HepG2 (cell line): Measurements from ENCODE around the gene GRIA3. TPM values are rescaled to one million over a fixed set of nuclear protein-coding genes. Genes with fewer than 3 reads are reported as not detected.

Experiments
- ATAC-seq: fragments of 200-7000 bp; cut with Tn5 transposase; 3 replicates; pipeline ENCODE4 v1.9.1; 2020; ENCODE audit warnings: mild to moderate bottlenecking, moderate library complexity
- BruUV-seq: library from RNA; stranded (reverse); fragments of 400-500 nt; replicated peaks from 2 replicates; lab custom pipeline; 2021; lab: Mats Ljungman, UMichigan
- CTCF ChIA-PET: fragments of 300-600 bp; formaldehyde crosslinking; extraction: SDS; loops from one replicate; lab custom pipeline; 2021; ENCODE audit warnings: low total read pairs, inconsistent platforms, low intra/inter-chr PET ratio; lab: Yijun Ruan, JAX
- POLR2A ChIA-PET: fragments of 350-600 bp; sonication (Branson Sonifier 250); formaldehyde crosslinking; loops from one replicate; lab custom pipeline; 2020; ENCODE audit warnings: antibody characterized with exemption, inconsistent platforms; lab: Yijun Ruan, JAX
- DNase-seq: peaks from one replicate; pipeline ENCODE4 v3.0.0-alpha.2; 2015; ENCODE audit warnings: low spot score
- FAIRE-seq: peaks from 3 replicates; lab custom pipeline; 2011; peaks lifted over from hg19 to GRCh38; lab: Jason Lieb, UNC
- H2AFZ ChIP-seq: one replicate; pipeline ENCODE4 v1.6.1; 2011; ENCODE audit warnings: low read length, inconsistent platforms
- H3K27ac ChIP-seq: fragments of 300-600 bp; 3 replicates; pipeline ENCODE4 v1.8.0; 2011; ENCODE audit warnings: mixed run types, mild to moderate bottlenecking, mixed read lengths, low read length, inconsistent platforms; ENCODE audit not compliant: insufficient read depth; ENCODE audit errors: extremely low read length
- H3K27me3 ChIP-seq, 2 experiments: fragments of 200-600 bp in 1 of 2; 2 replicates in 1 of 2; 3 replicates in 1 of 2; pipeline versions ENCODE4 v1.6.0 to v1.8.0; 2011; ENCODE audit warnings: low read length in 2 of 2, mild to moderate bottlenecking in 2 of 2, moderate library complexity in 2 of 2, inconsistent platforms in 1 of 2; ENCODE audit not compliant: insufficient read depth in 2 of 2, control insufficient read depth in 1 of 2
- H3K36me3 ChIP-seq, 2 experiments: fragments of 200-600 bp in 1 of 2; replicated peaks in 1 of 2; 2 replicates in 1 of 2; 3 replicates in 1 of 2; pipeline versions ENCODE4 v1.5.1 to v1.8.0; 2011; ENCODE audit warnings: low read length in 2 of 2, inconsistent platforms in 1 of 2; ENCODE audit not compliant: insufficient read depth in 2 of 2, control insufficient read depth in 1 of 2
- H3K4me1 ChIP-seq: 2 replicates; pipeline ENCODE4 v1.5.1; 2012; ENCODE audit warnings: low read length, inconsistent platforms; ENCODE audit not compliant: insufficient read depth
- H3K4me2 ChIP-seq: 2 replicates; pipeline ENCODE4 v1.6.0; 2011; ENCODE audit warnings: low read depth, low read length, inconsistent platforms
- H3K4me3 ChIP-seq, 3 experiments: fragments of 200-600 bp in 1 of 3; sonication (generic), shearing (Covaris generic) in 1 of 3; replicated peaks in 1 of 3; 2 replicates each; pipeline ENCODE4 v1.5.1; 2011 to 2016; ENCODE audit warnings: low read length in 3 of 3, inconsistent platforms in 2 of 3, low read depth in 2 of 3, mild to moderate bottlenecking in 2 of 3, control low read depth in 1 of 3, mixed read lengths in 1 of 3; ENCODE audit not compliant: insufficient read depth in 1 of 3
- H3K79me2 ChIP-seq: one replicate; pipeline ENCODE4 v1.6.1; 2011; ENCODE audit warnings: low read length, inconsistent platforms; ENCODE audit not compliant: insufficient read depth
- H3K9ac ChIP-seq: 2 replicates; pipeline ENCODE4 v1.6.0; 2011; ENCODE audit warnings: mild to moderate bottlenecking, low read depth, low read length, inconsistent platforms; ENCODE audit not compliant: insufficient read depth
- H3K9me3 ChIP-seq: 2 replicates; pipeline ENCODE4 v1.5.1; 2012; ENCODE audit warnings: mild to moderate bottlenecking, low read length
- H4K20me1 ChIP-seq: 2 replicates; pipeline ENCODE4 v1.6.0; 2011; ENCODE audit warnings: inconsistent platforms, mild to moderate bottlenecking, low read length, moderate library complexity; ENCODE audit not compliant: insufficient read depth
- KDM5B ChIP-seq: sonication (generic); formaldehyde crosslinking; IDR thresholded peaks from 2 replicates; pipeline ENCODE4 v1.4.0; 2020; ENCODE audit warnings: missing genetic modification reagents, mild to moderate bottlenecking, borderline replicate concordance
- MEIS2 ChIP-seq: sonication (generic); formaldehyde crosslinking; IDR thresholded peaks from 2 replicates; pipeline ENCODE4 v1.9.0; 2021; ENCODE audit warnings: mild to moderate bottlenecking, missing genetic modification reagents
- NR1H2 ChIP-seq: sonication (generic); formaldehyde crosslinking; IDR thresholded peaks from 2 replicates; pipeline ENCODE4 v1.8.1; 2022; ENCODE audit warnings: low read depth, missing genetic modification reagents, borderline replicate concordance
- SNAPC2 ChIP-seq: sonication (generic); formaldehyde crosslinking; IDR thresholded peaks from 2 replicates; pipeline ENCODE4 v1.8.1; 2022; ENCODE audit warnings: mild to moderate bottlenecking, missing genetic modification reagents
- ZFP82 ChIP-seq: sonication (generic); formaldehyde crosslinking; IDR thresholded peaks from 2 replicates; pipeline ENCODE4 v1.5.1; 2020; ENCODE audit warnings: mild to moderate bottlenecking, missing genetic modification reagents, borderline replicate concordance
- ZMYM3 ChIP-seq: sonication (generic); formaldehyde crosslinking; IDR thresholded peaks from 2 replicates; pipeline ENCODE4 v1.5.1; 2020; ENCODE audit warnings: mild to moderate bottlenecking, missing genetic modification reagents
- ZNF512B ChIP-seq: sonication (generic); formaldehyde crosslinking; IDR thresholded peaks from 2 replicates; pipeline ENCODE4 v1.5.1; 2020; ENCODE audit warnings: missing genetic modification reagents, mild to moderate bottlenecking, borderline replicate concordance
- ZNF816 ChIP-seq: sonication (generic); formaldehyde crosslinking; IDR thresholded peaks from 2 replicates; pipeline ENCODE4 v1.8.0; 2022; ENCODE audit warnings: missing genetic modification reagents, mild to moderate bottlenecking, borderline replicate concordance
- ZNF83 ChIP-seq: sonication (generic); formaldehyde crosslinking; IDR thresholded peaks from 2 replicates; pipeline ENCODE4 v1.4.0; 2020; ENCODE audit warnings: missing genetic modification reagents, mild to moderate bottlenecking, borderline replicate concordance
- in situ Hi-C: cut with HindIII; loops from 2 replicates; pipeline ENCODE4 v1.10.0; 2017; ENCODE audit warnings: low pct_unique_long_range_greater_than_20kb; ENCODE audit not compliant: extremely low pct_ligation_motif_present
- intact Hi-C: fragments of 100-400 bp; cut with micrococcal nuclease; formaldehyde crosslinking; loops from one replicate; pipeline ENCODE4 v1.10.0; 2022; ENCODE audit not compliant: unreplicated experiment
- polyA plus RNA-seq, 8 experiments: library from polyadenylated mRNA; depleted of rRNA in 3 of 8; stranded (reverse) in 7 of 8; unstranded in 1 of 8; fragments of >200 nt; fragmentation: Illumina TruSeq in 4 of 8; extraction: Trizol in 4 of 8; gene quantifications; 2 replicates each; pipeline versions ENCODE4 v1.2.1 to v1.2.3, GENCODE V29; 2011 to 2016; ENCODE audit warnings: low read depth in 4 of 8, missing spikeins in 1 of 8, mixed read lengths in 1 of 8; ENCODE audit not compliant: insufficient read depth in 1 of 8
- total RNA-seq, 5 experiments: library from RNA; depleted of rRNA; stranded (reverse); fragments of >200 nt; fragmentation: Illumina TruSeq; extraction: Trizol; gene quantifications; 2 replicates each; pipeline ENCODE4 v1.2.3, GENCODE V29; 2016; ENCODE audit warnings: low read depth in 1 of 5

The GRIA3 gene
- total and polyA plus RNA-seq, 2 of the 13 experiments (the other 11 are each of a cell fraction or from before 2014, with no cell fraction given) = not detected

GRCh38 chrX:123308658-123309057 lies 124.6 kb downstream of the GRIA3 start (continued):
- TF ChIP-seq ZNF512B (no peak), SNAPC2 (CRISPR knock-in tag) (no peak), ZNF816 (no peak)
- TF ChIP-seq, all 625 proteins: peak for 0

GRCh38 chrX:123310112-123310511 lies 126.0 kb downstream of the GRIA3 start:
- DNase-seq (no peak), FAIRE-seq (no peak), ATAC-seq (no peak)
- Histone ChIP-seq H3K27me3 (no peaks in the 10 kb centered on the region), H3K36me3 (no peaks in the 10 kb centered on the region), H3K4me2 (no peak overlapping the region), H3K4me3 (no peak overlapping the region), H3K9me3 (no peaks in the 10 kb centered on the region), H3K9ac (no peak overlapping the region), H3K79me2 (no peaks in the 10 kb centered on the region), H3K27ac (no peak overlapping the region), H2AFZ (no peak overlapping the region), H3K4me1 (no peaks in the 10 kb centered on the region), H4K20me1 (no peaks in the 10 kb centered on the region)
- no TSS peak for BruUV-seq
- in situ Hi-C loops (no loop called here), intact Hi-C loops (no loop called here)
- TF ChIP-seq ZFP82 (CRISPR knock-in tag) (no peak), NR1H2 (CRISPR knock-in tag) (no peak), KDM5B (CRISPR knock-in tag) (no peak), ZMYM3 (no peak), ZNF83 (no peak), MEIS2 (no peak)
- CTCF ChIA-PET = no interaction called here
- POLR2A ChIA-PET = no interaction called here
